Sigmoid colon (tissue), 7 donors: Measurements from ENCODE around the gene TMEM167B. TPM values are rescaled to one million over a fixed set of nuclear protein-coding genes. Genes with fewer than 3 reads are reported as not detected.

Experiments used
- DNase-seq: peaks from one replicate; pipeline ENCODE4 v3.0.0-alpha.2; 2019
- H3K27ac ChIP-seq, 4 donors: fragments of 200-600 bp; sonication (generic); one replicate each; pipeline ENCODE4 v1.5.1; 2016 to 2019; ENCODE audit warnings: mild to moderate bottlenecking in 1 of 4
- H3K27me3 ChIP-seq, 3 donors: fragments of 200-600 bp; sonication (generic); one replicate each; pipeline ENCODE4 v1.5.1; 2019; ENCODE audit warnings: mild to moderate bottlenecking in 1 of 3
- H3K36me3 ChIP-seq, 4 donors: fragments of 200-600 bp; sonication (generic); one replicate each; pipeline ENCODE4 v1.5.1; 2016 to 2019
- H3K4me1 ChIP-seq, 4 donors: fragments of 200-600 bp; sonication (generic); one replicate each; pipeline ENCODE4 v1.5.1; 2017 to 2019
- H3K4me3 ChIP-seq, 4 donors: fragments of 200-600 bp; sonication (generic); one replicate each; pipeline ENCODE4 v1.5.1; 2017 to 2019; ENCODE audit warnings: mild to moderate bottlenecking in 2 of 4, moderate library complexity in 1 of 4
- H3K9me3 ChIP-seq, 4 donors: fragments of 200-600 bp in 3 of 4; sonication (generic) in 3 of 4; one replicate each; pipeline versions ENCODE4 v1.5.1 to v1.6.1; 2013 to 2019
- EP300 ChIP-seq, 4 donors: sonication (generic); formaldehyde crosslinking; IDR thresholded peaks; one replicate each; pipeline ENCODE4 v1.6.1; 2017; ENCODE audit warnings: antibody characterized with exemption in 4 of 4
- POLR2A ChIP-seq, 2 donors: fragments of 450-650 bp; IDR thresholded peaks; one replicate each; pipeline ENCODE4 v1.6.1; 2016; ENCODE audit warnings: antibody characterized with exemption in 2 of 2, mild to moderate bottlenecking in 2 of 2, moderate library complexity in 2 of 2
- POLR2AphosphoS5 ChIP-seq, 4 donors: sonication (generic); formaldehyde crosslinking; IDR thresholded peaks; one replicate each; pipeline ENCODE4 v1.6.1; 2017; ENCODE audit warnings: antibody characterized with exemption in 4 of 4
- WGBS, 2 donors: extraction: QIAGEN DNeasy Blood & Tissue Kit; methylation state at CpG; one replicate each; pipeline ENCODE4 v1.1.7; 2013; 5-methylcytosine and 5-hydroxymethylcytosine counted together
- intact Hi-C: fragments of 100-400 bp; cut with DNase I; formaldehyde crosslinking; loops from one replicate; pipeline ENCODE4 v1.15.1; 2023
- polyA plus RNA-seq, 3 donors: library from polyadenylated mRNA; stranded (reverse); fragments of 200-250 nt; gene quantifications; one replicate each; pipeline ENCODE4 v1.2.3, GENCODE V29; 2013
- total RNA-seq, 4 donors: library from RNA; depleted of rRNA; stranded (reverse); fragments of >200 nt; gene quantifications; one replicate each; pipeline ENCODE4 v1.1.0, GENCODE V29; 2016
- TF ChIP-seq, protein P1 (sequence below), 4 experiments: fragments of 450-650 bp in 3 of 4; fragments of 200-600 bp in 1 of 4; IDR thresholded peaks; one replicate each; pipeline ENCODE4 v1.5.1; 2016 to 2019; ENCODE audit warnings: antibody characterized with exemption in 4 of 4, mild to moderate bottlenecking in 3 of 4, moderate library complexity in 2 of 4
- donor health status: healthy with polysubstance abuse.
- donor health status: Bipolar disorder and iron deficiency.
- donor health status: healthy.

Gene TMEM167B
- total and polyA plus RNA-seq, 7 donors: 16.2 to 33.2 (median 22.7) TPM

DNA sequence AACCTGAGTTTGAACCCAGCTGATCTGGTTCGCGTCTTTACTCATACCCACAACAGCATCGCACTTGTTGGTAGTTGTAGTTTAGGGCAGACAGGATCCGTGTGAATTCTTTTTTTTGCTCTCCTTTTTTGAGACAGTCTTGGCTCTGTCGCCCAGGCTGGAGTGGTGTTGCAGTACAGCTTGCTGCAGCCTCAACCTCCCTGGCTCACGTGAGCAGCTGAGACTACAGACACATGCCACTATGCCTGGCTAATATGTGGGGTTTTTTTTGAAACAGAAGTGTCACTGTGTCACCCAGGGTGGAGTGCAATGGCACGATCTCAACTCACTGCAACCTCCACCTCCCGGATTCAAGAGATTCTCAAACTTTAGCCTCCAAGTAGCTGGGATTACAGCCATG is 22.7 kb upstream of the TMEM167B start:
- 86 to 87% methylated on average over 8 of the region's 8 CpGs for WGBS, 2 donors

DNA sequence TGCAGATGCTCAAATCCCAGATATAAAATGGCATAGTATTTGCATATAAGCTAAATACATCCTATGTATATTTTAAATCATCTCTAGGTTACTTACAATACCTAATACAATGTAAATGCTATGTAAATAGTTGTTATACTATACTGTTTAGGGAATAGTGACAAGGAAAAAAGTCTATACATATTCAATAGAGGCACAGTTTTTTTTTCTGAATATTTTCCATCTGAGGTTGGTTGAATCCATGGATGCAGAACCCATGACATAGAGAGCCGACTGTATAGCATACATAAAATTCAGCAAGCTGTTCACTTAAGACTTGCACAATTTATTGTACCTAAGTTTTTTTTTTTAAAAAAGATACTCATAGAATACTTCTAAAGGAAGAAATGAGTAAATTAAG is 21.3 kb upstream of the TMEM167B start:
- no peak overlapping the region for H3K4me3 ChIP-seq
- H3K36me3 ChIP-seq: peaks cover 0 to 53% (median 15%) of the 10 kb centered on the region in 4 donors
- TF ChIP-seq POLR2A (IDR thresholded peaks at IDR 0.05) (no peak), EP300 (IDR thresholded peaks at IDR 0.05) (no peak)
- TF ChIP-seq, protein P1, sequence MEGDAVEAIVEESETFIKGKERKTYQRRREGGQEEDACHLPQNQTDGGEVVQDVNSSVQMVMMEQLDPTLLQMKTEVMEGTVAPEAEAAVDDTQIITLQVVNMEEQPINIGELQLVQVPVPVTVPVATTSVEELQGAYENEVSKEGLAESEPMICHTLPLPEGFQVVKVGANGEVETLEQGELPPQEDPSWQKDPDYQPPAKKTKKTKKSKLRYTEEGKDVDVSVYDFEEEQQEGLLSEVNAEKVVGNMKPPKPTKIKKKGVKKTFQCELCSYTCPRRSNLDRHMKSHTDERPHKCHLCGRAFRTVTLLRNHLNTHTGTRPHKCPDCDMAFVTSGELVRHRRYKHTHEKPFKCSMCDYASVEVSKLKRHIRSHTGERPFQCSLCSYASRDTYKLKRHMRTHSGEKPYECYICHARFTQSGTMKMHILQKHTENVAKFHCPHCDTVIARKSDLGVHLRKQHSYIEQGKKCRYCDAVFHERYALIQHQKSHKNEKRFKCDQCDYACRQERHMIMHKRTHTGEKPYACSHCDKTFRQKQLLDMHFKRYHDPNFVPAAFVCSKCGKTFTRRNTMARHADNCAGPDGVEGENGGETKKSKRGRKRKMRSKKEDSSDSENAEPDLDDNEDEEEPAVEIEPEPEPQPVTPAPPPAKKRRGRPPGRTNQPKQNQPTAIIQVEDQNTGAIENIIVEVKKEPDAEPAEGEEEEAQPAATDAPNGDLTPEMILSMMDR (IDR thresholded peaks at IDR 0.05): no peak
- H3K4me1 ChIP-seq: peaks cover 0 to under 1% (median under 1%) of the 10 kb centered on the region in 4 donors
- intact Hi-C loops: no loop called here
- 78 to 98% methylated on average over 1 of the region's 1 CpG for WGBS, 2 donors
- no peaks in the 10 kb centered on the region for H3K27me3 ChIP-seq
- H3K27ac ChIP-seq: no peak overlapping the region
- no peak for DNase-seq
- H3K9me3 ChIP-seq: no peaks in the 10 kb centered on the region

More for the DNA sequence above, 22.7 kb upstream of the TMEM167B start:
- H3K27me3 ChIP-seq: no peaks in the 10 kb centered on the region
- no peak for DNase-seq
- no peaks in the 10 kb centered on the region for H3K4me1 ChIP-seq
- TF ChIP-seq, protein P1 (IDR thresholded peaks at IDR 0.05): no peak
- no peak for TF ChIP-seq POLR2A (IDR thresholded peaks at IDR 0.05)
- TF ChIP-seq EP300 (IDR thresholded peaks at IDR 0.05): no peak
- H3K36me3 ChIP-seq: peaks cover 0 to 63% (median 19%) of the 10 kb centered on the region in 4 donors
- intact Hi-C loops: no loop called here
- no peak overlapping the region for H3K4me3 ChIP-seq
- H3K9me3 ChIP-seq: no peaks in the 10 kb centered on the region
- H3K27ac ChIP-seq: no peak overlapping the region

DNA sequence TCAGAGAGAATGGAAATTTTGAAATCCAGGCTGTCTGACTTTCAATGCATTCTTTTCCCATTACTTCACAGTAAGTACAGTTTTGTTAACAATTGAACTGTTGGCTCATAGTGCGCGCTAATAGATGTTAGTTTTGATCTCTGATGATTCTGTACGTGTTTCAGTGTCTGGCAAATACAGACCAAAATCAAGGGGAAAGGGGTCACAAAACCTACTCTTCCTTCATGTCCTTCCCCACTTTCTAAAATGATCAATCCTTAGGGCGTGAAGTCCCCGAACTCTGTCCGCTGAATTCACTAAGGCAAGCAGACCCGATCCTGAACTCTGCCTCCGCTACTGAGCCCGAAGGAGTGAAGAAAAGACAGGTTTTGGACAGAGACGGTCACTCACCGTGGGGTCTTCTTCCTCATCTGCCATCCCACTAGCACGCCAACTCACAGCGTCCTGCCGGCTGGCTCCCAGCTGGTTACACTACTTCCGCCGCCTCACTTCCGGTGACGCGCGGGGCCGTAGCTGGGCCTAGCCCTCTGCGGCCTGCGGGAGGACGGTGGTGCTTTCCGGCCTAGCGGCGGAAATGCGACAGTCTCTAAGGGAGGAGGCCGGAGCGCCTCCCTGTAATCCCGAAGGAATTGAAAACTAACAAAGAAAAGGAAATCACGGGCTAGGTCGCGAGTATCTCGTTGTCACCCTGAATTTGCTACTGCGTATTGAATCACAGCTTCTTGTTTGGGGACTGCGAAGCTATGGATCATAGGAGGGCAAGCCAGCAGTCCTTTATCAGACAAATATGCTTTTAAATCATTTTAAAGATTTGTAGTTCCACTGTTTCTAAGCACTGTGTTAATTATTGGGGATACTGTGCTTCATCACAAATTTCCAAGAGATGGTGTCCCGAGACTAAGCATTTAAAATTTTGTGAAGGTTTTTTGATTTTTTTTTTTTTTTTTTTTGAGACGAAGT is 14.8 kb upstream of the TMEM167B start, which contains the start of gene TAF13:
Gene TAF13 (minus strand): TSS at position 473 of the 960 bp plus-strand sequence. CDS start 56 bp downstream, at position 417.
- peak within 1 kb of the TSS; percentile 82 to 92 (median 89) for H3K27ac ChIP-seq
- 5% methylated on average over 39 of the region's 39 CpGs for WGBS, 2 donors
- DNase-seq: peak; percentile 97
- peaks cover 0 to 15% (median 13%) of the 10 kb centered on the region in 4 donors for H3K4me1 ChIP-seq
- H3K36me3 ChIP-seq: peaks cover 0 to 12% (median 2%) of the 10 kb centered on the region in 4 donors
- peak; percentile 97 to 100 (median 99) for TF ChIP-seq POLR2AphosphoS5 (IDR thresholded peaks at IDR 0.05)
- TF ChIP-seq, protein P1 (IDR thresholded peaks at IDR 0.05): peak; percentile 42 to 75 (median 66)
- TF ChIP-seq POLR2A (IDR thresholded peaks at IDR 0.05): peak; percentile 95 to 98
- TF ChIP-seq EP300 (IDR thresholded peaks at IDR 0.05): peak in 1 of 4 donors; percentile 50
- H3K27me3 ChIP-seq: no peaks in the 10 kb centered on the region
- intact Hi-C loops: loop anchor here (1.0 to 5.0 kb wide), 3 partner anchors 14 to 36 kb away; partner anchors contain the start of genes ELAPOR1 and TMEM167B
- peak within 1 kb of the TSS; percentile 65 to 68 (median 66) for H3K4me3 ChIP-seq
- H3K9me3 ChIP-seq: no peaks in the 10 kb centered on the region

DNA sequence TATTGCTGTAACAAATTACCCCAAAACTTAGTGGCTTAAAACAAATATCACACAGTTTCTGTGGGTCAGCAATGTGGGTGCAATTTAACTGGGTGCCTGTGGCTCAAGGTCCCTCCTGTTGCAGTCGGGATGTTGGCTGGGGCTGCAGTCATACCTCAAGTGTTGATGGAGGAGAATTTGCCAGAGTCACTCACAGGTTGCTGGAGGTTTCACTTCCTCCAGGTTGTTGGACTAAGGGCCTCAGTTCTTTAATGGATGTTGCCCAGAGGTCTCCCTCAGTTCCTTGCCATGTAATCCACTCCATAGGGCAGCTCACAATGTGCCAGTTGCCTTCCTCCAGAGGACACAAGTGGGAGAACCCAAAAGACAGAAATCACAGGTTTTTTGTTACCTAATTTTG is 12.2 kb upstream of the TMEM167B start:
- Histone ChIP-seq H3K4me3 (no peak overlapping the region), H3K27ac (no peak overlapping the region), H3K27me3 (no peaks in the 10 kb centered on the region), H3K4me1 (peaks cover 0 to 15% (median 13%) of the 10 kb centered on the region in 4 donors), H3K36me3 (peaks cover 0 to 5% (median 0%) of the 10 kb centered on the region in 4 donors), H3K9me3 (no peaks in the 10 kb centered on the region)
- WGBS, 2 donors: 78 to 91% methylated on average over 1 of the region's 1 CpG
- TF ChIP-seq POLR2A (IDR thresholded peaks at IDR 0.05) (no peak), EP300 (IDR thresholded peaks at IDR 0.05) (no peak), POLR2AphosphoS5 (IDR thresholded peaks at IDR 0.05) (no peak)
- TF ChIP-seq, protein P1 (IDR thresholded peaks at IDR 0.05): no peak
- no peak for DNase-seq
- intact Hi-C loops: loop anchor here (5.0 kb wide), 1 partner anchor 34 kb away; the partner anchor contains the start of gene ELAPOR1
